ENCODE data around the gene ITGAL. TPM values are rescaled to one million over a fixed set of nuclear protein-coding genes. Genes with fewer than 3 reads are reported as not detected.
A peak's percentile ranks its signal among the peaks of the same experiment; 100 is the strongest.

The ITGAL gene
- total and polyA plus RNA-seq, 2 of the 13 experiments (the other 11 are each of a cell fraction or from before 2014, with no cell fraction given), result 0.86 to 1.2 TPM

DNA sequence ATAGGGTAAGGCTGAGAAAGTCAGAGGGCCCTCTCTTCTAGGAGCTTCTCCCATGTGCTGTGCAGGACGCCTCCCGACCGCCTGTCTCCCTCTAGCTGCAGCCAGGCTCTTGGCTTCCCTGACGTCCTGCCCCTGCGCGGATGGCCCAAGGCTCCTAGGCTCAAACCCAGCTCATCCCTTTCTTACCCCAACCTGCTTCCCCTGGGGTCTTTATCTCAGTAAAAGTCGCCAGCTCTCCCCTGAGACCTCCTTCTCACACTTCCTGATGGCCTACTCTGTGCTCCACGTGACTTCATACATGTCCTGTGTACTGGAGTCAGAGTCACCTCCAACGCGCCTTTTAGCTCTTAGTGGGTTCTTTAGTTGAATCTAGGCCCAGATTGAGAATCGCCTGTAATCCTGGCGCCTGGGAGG lies 63.2 kb downstream of the ITGAL start (continued):
- TF ChIP-seq, protein P1, sequence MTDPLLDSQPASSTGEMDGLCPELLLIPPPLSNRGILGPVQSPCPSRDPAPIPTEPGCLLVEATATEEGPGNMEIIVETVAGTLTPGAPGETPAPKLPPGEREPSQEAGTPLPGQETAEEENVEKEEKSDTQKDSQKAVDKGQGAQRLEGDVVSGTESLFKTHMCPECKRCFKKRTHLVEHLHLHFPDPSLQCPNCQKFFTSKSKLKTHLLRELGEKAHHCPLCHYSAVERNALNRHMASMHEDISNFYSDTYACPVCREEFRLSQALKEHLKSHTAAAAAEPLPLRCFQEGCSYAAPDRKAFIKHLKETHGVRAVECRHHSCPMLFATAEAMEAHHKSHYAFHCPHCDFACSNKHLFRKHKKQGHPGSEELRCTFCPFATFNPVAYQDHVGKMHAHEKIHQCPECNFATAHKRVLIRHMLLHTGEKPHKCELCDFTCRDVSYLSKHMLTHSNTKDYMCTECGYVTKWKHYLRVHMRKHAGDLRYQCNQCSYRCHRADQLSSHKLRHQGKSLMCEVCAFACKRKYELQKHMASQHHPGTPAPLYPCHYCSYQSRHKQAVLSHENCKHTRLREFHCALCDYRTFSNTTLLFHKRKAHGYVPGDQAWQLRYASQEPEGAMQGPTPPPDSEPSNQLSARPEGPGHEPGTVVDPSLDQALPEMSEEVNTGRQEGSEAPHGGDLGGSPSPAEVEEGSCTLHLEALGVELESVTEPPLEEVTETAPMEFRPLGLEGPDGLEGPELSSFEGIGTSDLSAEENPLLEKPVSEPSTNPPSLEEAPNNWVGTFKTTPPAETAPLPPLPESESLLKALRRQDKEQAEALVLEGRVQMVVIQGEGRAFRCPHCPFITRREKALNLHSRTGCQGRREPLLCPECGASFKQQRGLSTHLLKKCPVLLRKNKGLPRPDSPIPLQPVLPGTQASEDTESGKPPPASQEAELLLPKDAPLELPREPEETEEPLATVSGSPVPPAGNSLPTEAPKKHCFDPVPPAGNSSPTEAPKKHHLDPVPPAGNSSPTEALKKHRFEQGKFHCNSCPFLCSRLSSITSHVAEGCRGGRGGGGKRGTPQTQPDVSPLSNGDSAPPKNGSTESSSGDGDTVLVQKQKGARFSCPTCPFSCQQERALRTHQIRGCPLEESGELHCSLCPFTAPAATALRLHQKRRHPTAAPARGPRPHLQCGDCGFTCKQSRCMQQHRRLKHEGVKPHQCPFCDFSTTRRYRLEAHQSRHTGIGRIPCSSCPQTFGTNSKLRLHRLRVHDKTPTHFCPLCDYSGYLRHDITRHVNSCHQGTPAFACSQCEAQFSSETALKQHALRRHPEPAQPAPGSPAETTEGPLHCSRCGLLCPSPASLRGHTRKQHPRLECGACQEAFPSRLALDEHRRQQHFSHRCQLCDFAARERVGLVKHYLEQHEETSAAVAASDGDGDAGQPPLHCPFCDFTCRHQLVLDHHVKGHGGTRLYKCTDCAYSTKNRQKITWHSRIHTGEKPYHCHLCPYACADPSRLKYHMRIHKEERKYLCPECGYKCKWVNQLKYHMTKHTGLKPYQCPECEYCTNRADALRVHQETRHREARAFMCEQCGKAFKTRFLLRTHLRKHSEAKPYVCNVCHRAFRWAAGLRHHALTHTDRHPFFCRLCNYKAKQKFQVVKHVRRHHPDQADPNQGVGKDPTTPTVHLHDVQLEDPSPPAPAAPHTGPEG (CRISPR knock-in tag; IDR thresholded peaks at IDR 0.05), result peak; percentile 74
- TF ChIP-seq FOXA3 (CRISPR knock-in tag; IDR thresholded peaks at IDR 0.05) (peak; percentile 45; the same call in 1 of the 2 replicates), RXRB (CRISPR knock-in tag; IDR thresholded peaks at IDR 0.05; ENCODE audit: borderline replicate concordance) (peak; percentile 31; the same call in 1 of the 2 replicates), PAWR (CRISPR knock-in tag; IDR thresholded peaks at IDR 0.05; ENCODE audit: borderline replicate concordance) (no peak), ZNF678 (CRISPR knock-in tag; IDR thresholded peaks at IDR 0.05) (peak; percentile 21; the same call in 1 of the 2 replicates), MEIS2 (CRISPR knock-in tag; IDR thresholded peaks at IDR 0.05) (peak; percentile 42; the same call in 1 of the 2 replicates), POLR2A (IDR thresholded peaks at IDR 0.05; ENCODE audit: insufficient read depth in 1 of 2, low read depth in 2 of 2, low read length in 2 of 2) (peak in 1 of 2 experiments; percentile 50; a peak in 1 of 4 replicates), ZFP41 (CRISPR knock-in tag; IDR thresholded peaks at IDR 0.05; ENCODE audit: borderline replicate concordance) (peak; percentile 83; the same call in 1 of the 2 replicates), HOXA5 (CRISPR knock-in tag; IDR thresholded peaks at IDR 0.05) (peak; percentile 50; the same call in 1 of the 2 replicates), ZNF263 (CRISPR knock-in tag; IDR thresholded peaks at IDR 0.05) (peak; percentile 40; the same call in 1 of the 2 replicates), NAIF1 (CRISPR knock-in tag; IDR thresholded peaks at IDR 0.05; ENCODE audit: borderline replicate concordance) (peak; percentile 40; the same call in 1 of the 2 replicates), ZZZ3 (CRISPR knock-in tag; IDR thresholded peaks at IDR 0.05; ENCODE audit: borderline replicate concordance) (peak; percentile 45; the same call in 1 of the 2 replicates), KLF16 (CRISPR knock-in tag; IDR thresholded peaks at IDR 0.05) (peak in 1 of 2 experiments; percentile 81; a peak in 2 of 4 replicates), RBM39 (IDR thresholded peaks at IDR 0.05; ENCODE audit: low read depth, low read length, poor library complexity, severe bottlenecking) (no peak), HHEX (CRISPR knock-in tag; IDR thresholded peaks at IDR 0.05) (no peak), REXO4 (CRISPR knock-in tag; IDR thresholded peaks at IDR 0.05; ENCODE audit: borderline replicate concordance) (0 out of 2 replicates have a peak, but pooled peaks have one; percentile 32), ZNF781 (CRISPR knock-in tag; IDR thresholded peaks at IDR 0.05; ENCODE audit: borderline replicate concordance, not compliant biosample characterization) (peak; percentile 76), TBX2 (CRISPR knock-in tag; IDR thresholded peaks at IDR 0.05; ENCODE audit: borderline replicate concordance) (peak; percentile 59; the same call in 1 of the 2 replicates)
- TF ChIP-seq, protein P2, sequence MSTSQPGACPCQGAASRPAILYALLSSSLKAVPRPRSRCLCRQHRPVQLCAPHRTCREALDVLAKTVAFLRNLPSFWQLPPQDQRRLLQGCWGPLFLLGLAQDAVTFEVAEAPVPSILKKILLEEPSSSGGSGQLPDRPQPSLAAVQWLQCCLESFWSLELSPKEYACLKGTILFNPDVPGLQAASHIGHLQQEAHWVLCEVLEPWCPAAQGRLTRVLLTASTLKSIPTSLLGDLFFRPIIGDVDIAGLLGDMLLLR (CRISPR knock-in tag; IDR thresholded peaks at IDR 0.05), result no peak
- TF ChIP-seq, protein P3, sequence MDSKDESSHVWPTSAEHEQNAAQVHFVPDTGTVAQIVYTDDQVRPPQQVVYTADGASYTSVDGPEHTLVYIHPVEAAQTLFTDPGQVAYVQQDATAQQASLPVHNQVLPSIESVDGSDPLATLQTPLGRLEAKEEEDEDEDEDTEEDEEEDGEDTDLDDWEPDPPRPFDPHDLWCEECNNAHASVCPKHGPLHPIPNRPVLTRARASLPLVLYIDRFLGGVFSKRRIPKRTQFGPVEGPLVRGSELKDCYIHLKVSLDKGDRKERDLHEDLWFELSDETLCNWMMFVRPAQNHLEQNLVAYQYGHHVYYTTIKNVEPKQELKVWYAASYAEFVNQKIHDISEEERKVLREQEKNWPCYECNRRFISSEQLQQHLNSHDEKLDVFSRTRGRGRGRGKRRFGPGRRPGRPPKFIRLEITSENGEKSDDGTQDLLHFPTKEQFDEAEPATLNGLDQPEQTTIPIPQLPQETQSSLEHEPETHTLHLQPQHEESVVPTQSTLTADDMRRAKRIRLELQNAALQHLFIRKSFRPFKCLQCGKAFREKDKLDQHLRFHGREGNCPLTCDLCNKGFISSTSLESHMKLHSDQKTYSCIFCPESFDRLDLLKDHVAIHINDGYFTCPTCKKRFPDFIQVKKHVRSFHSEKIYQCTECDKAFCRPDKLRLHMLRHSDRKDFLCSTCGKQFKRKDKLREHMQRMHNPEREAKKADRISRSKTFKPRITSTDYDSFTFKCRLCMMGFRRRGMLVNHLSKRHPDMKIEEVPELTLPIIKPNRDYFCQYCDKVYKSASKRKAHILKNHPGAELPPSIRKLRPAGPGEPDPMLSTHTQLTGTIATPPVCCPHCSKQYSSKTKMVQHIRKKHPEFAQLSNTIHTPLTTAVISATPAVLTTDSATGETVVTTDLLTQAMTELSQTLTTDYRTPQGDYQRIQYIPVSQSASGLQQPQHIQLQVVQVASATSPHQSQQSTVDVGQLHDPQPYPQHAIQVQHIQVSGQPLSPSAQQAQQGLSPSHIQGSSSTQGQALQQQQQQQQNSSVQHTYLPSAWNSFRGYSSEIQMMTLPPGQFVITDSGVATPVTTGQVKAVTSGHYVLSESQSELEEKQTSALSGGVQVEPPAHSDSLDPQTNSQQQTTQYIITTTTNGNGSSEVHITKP (CRISPR knock-in tag; IDR thresholded peaks at IDR 0.05; ENCODE audit: low read depth), result peak; percentile 40; the same call in 1 of the 2 replicates
